A673 (cell line): Measurements from ENCODE around the gene ERICH6. TPM values are rescaled to one million over a fixed set of nuclear protein-coding genes. Genes with fewer than 3 reads are reported as not detected.

ENCODE experiments used
- BruUV-seq: library from RNA; stranded (reverse); fragments of 400-500 nt; replicated peaks from 2 replicates; lab custom pipeline; 2021; lab: Mats Ljungman, UMichigan
- CTCF ChIA-PET: fragments of 300-600 bp; sonication (Branson Sonifier 250); formaldehyde crosslinking; loops from one replicate; lab custom pipeline; 2022; ENCODE audit warnings: antibody characterized with exemption; lab: Charles Lee
- POLR2A ChIA-PET: fragments of 300-600 bp; sonication (Branson Sonifier 250); formaldehyde crosslinking; loops from one replicate; lab custom pipeline; 2022; ENCODE audit warnings: antibody characterized with exemption; ENCODE audit not compliant: low non-redundant PET; lab: Charles Lee
- DNase-seq: peaks from one replicate; pipeline ENCODE4 v3.0.0-alpha.2; 2015; ENCODE audit warnings: low spot score
- H3K27ac ChIP-seq: fragments of 200-600 bp; sonication (generic); 2 replicates; pipeline ENCODE4 v1.5.1; 2016; ENCODE audit warnings: mixed run types, low read depth, mild to moderate bottlenecking, mixed read lengths, antibody characterized with exemption, low read length; ENCODE audit not compliant: poor library complexity, severe bottlenecking
- H3K27me3 ChIP-seq: fragments of 200-600 bp; sonication (generic); replicated peaks from 2 replicates; pipeline ENCODE4 v1.6.1; 2017; ENCODE audit warnings: mixed run types, low read depth, mild to moderate bottlenecking, mixed read lengths, antibody characterized with exemption, low read length; ENCODE audit not compliant: insufficient read depth, poor library complexity
- H3K36me3 ChIP-seq: fragments of 200-600 bp; sonication (generic); 2 replicates; pipeline ENCODE4 v1.6.1; 2016; ENCODE audit warnings: mixed run types, mild to moderate bottlenecking, mixed read lengths, antibody characterized with exemption, low read length; ENCODE audit not compliant: insufficient read depth, poor library complexity, severe bottlenecking
- H3K4me1 ChIP-seq: fragments of 200-600 bp; sonication (generic); 2 replicates; pipeline ENCODE4 v1.6.1; 2017; ENCODE audit warnings: mixed run types, mild to moderate bottlenecking, mixed read lengths, antibody characterized with exemption, low read length; ENCODE audit not compliant: insufficient read depth, poor library complexity, severe bottlenecking
- H3K4me3 ChIP-seq: fragments of 200-600 bp; sonication (generic); 2 replicates; pipeline ENCODE4 v1.5.1; 2016; ENCODE audit warnings: low read depth, mixed run types, mild to moderate bottlenecking, mixed read lengths, low read length; ENCODE audit not compliant: poor library complexity, severe bottlenecking
- H3K9me3 ChIP-seq: fragments of 200-600 bp; sonication (generic); 2 replicates; pipeline ENCODE4 v1.6.1; 2016; ENCODE audit warnings: mixed run types, low read depth, mild to moderate bottlenecking, mixed read lengths, antibody characterized with exemption, low read length; ENCODE audit not compliant: poor library complexity, severe bottlenecking
- CTCF ChIP-seq: fragments of 300-800, 200-600 bp; sonication (generic); conservative IDR thresholded peaks from 2 replicates; pipeline ENCODE4 v1.5.1; 2017; ENCODE audit warnings: low read depth, mild to moderate bottlenecking, antibody characterized with exemption, low read length, moderate library complexity, mixed read lengths
- EZH2 ChIP-seq: fragments of 200-600 bp; sonication (generic); IDR thresholded peaks from 2 replicates; pipeline ENCODE4 v1.6.1; 2017; ENCODE audit warnings: borderline replicate concordance, low read depth, mild to moderate bottlenecking, mixed read lengths, antibody characterized with exemption, low read length; ENCODE audit not compliant: poor library complexity, severe bottlenecking
- intact Hi-C: fragments of 100-400 bp; cut with micrococcal nuclease; formaldehyde crosslinking; loops from one replicate; pipeline ENCODE4 v1.10.0; 2022; ENCODE audit not compliant: unreplicated experiment
- total RNA-seq: library from RNA; stranded (reverse); gene quantifications from 2 replicates; pipeline ENCODE4 v1.2.3, GENCODE V29; 2021

The ERICH6 gene
- total RNA-seq, 1 experiment from 2014 or later, result 0.32 TPM

- intact Hi-C loops, result loop anchor here (5.0 kb wide), 1 partner anchor 40 kb away; the partner anchor contains the start of gene SIAH2
- DNase-seq, result no peak
- TF ChIP-seq CTCF (no peak), EZH2 (no peak)
- ChIA-PET POLR2A (no interaction called here), CTCF (interaction anchor here (0.6 to 1.5 kb wide), 4 partner anchors 41 to 143 kb away, joined by 3 to 5 read pairs (median 4); partner anchors contain the start of gene SIAH2)
- Histone ChIP-seq H3K4me3 (no peak overlapping the region), H3K27ac (no peak overlapping the region), H3K4me1 (peaks cover 11% of the 10 kb centered on the region), H3K27me3 (no peaks in the 10 kb centered on the region), H3K36me3 (no peaks in the 10 kb centered on the region), H3K9me3 (no peaks in the 10 kb centered on the region)
- no TSS peak for BruUV-seq
Measured at GRCh38 chr3:150722267-150722666, 18.5 kb upstream of the ERICH6 start.

- no TSS peak for BruUV-seq
- ChIA-PET CTCF (interaction anchor here (0.6 to 1.5 kb wide), 4 partner anchors 42 to 955 kb away, joined by 3 to 5 read pairs (median 3); partner anchors contain the start of gene SIAH2), POLR2A (no interaction called here)
- Histone ChIP-seq H3K27ac (no peak overlapping the region), H3K27me3 (no peaks in the 10 kb centered on the region), H3K4me1 (peaks cover 11% of the 10 kb centered on the region), H3K9me3 (no peaks in the 10 kb centered on the region), H3K36me3 (no peaks in the 10 kb centered on the region), H3K4me3 (no peak overlapping the region)
- peak; percentile 84 for DNase-seq
- intact Hi-C loops, result loop anchor here (1.0 to 5.0 kb wide), 3 partner anchors 41 to 425 kb away; partner anchors contain the start of gene SIAH2
- TF ChIP-seq CTCF, result peak; percentile 82
- TF ChIP-seq EZH2, result no peak
Measured at GRCh38 chr3:150721285-150722130, 17.8 kb upstream of the ERICH6 start.

- ChIA-PET POLR2A (no interaction called here), CTCF (interaction anchor here (1.1 kb wide), 1 partner anchor 59 kb away, joined by 3 read pairs; no protein-coding TSS in a partner anchor)
- no peak for TF ChIP-seq CTCF
- TF ChIP-seq EZH2, result no peak
- no peak for DNase-seq
- Histone ChIP-seq H3K9me3 (no peaks in the 10 kb centered on the region), H3K27ac (no peak overlapping the region), H3K36me3 (no peaks in the 10 kb centered on the region), H3K27me3 (no peaks in the 10 kb centered on the region), H3K4me3 (no peak overlapping the region), H3K4me1 (peaks cover 11% of the 10 kb centered on the region)
- BruUV-seq, result no TSS peak
- intact Hi-C loops, result loop anchor here (5.0 kb wide), 1 partner anchor 42 kb away; the partner anchor contains the start of gene SIAH2
Measured at GRCh38 chr3:150720444-150720843, 16.7 kb upstream of the ERICH6 start.
